Esophagus muscularis mucosa (tissue), 4 donors: ENCODE data around the gene CES3.
A peak's percentile ranks its signal among the peaks of the same experiment; 100 is the strongest.

Experiments
- CTCF ChIP-seq, 3 experiments: fragments of 200-600 bp in 2 of 3; fragments of 450-650 bp in 1 of 3; sonication (generic) in 2 of 3; IDR thresholded peaks; one replicate each; pipeline ENCODE4 v1.5.1; 2017 to 2019; ENCODE audit warnings: antibody characterized with exemption in 3 of 3, mild to moderate bottlenecking in 2 of 3, moderate library complexity in 1 of 3
- EP300 ChIP-seq: sonication (generic); formaldehyde crosslinking; IDR thresholded peaks from one replicate; pipeline ENCODE4 v1.6.1; 2017; ENCODE audit warnings: antibody characterized with exemption
- POLR2A ChIP-seq: fragments of 450-650 bp; IDR thresholded peaks from one replicate; pipeline ENCODE4 v1.6.1; 2017; ENCODE audit warnings: antibody characterized with exemption, moderate library complexity, mild to moderate bottlenecking, low read depth
- POLR2AphosphoS5 ChIP-seq, 2 donors: sonication (generic); formaldehyde crosslinking; IDR thresholded peaks; one replicate each; pipeline ENCODE4 v1.6.1; 2017; ENCODE audit warnings: antibody characterized with exemption in 2 of 2

GRCh38 chr16:66923247-66923731, 37.8 kb upstream of the CES3 start:
- TF ChIP-seq POLR2A: no peak
- TF ChIP-seq POLR2AphosphoS5 (IDR thresholded peaks at IDR 0.05): peak; percentile 69 to 75
- TF ChIP-seq CTCF (IDR thresholded peaks at IDR 0.05): no peak
- TF ChIP-seq EP300: no peak
